Lower lobe of right lung (tissue), 2 donors: ENCODE measurements around the gene HHIPL1. TPM values are rescaled to one million over a fixed set of nuclear protein-coding genes. Genes with fewer than 3 reads are reported as not detected.

Experiments
- ATAC-seq, 2 donors: fragments of 200-7000 bp; cut with Tn5 transposase; one replicate each; pipeline ENCODE4 v1.9.1; 2020 to 2022; ENCODE audit warnings: mild to moderate bottlenecking in 2 of 2, moderate library complexity in 2 of 2
- DNase-seq: peaks from one replicate; pipeline ENCODE4 v3.0.0-alpha.2; 2020
- H3K27ac ChIP-seq: fragments of 200-600 bp; one replicate; pipeline ENCODE4 v1.8.0; 2022
- H3K27me3 ChIP-seq: fragments of 200-600 bp; one replicate; pipeline ENCODE4 v1.8.0; 2022; ENCODE audit warnings: low read depth
- H3K36me3 ChIP-seq: fragments of 200-600 bp; one replicate; pipeline ENCODE4 v1.8.0; 2022; ENCODE audit warnings: mild to moderate bottlenecking
- H3K4me1 ChIP-seq: fragments of 200-600 bp; one replicate; pipeline ENCODE4 v1.8.0; 2022
- H3K4me3 ChIP-seq: fragments of 200-600 bp; one replicate; pipeline ENCODE4 v1.8.0; 2022; ENCODE audit warnings: mild to moderate bottlenecking
- H3K9me3 ChIP-seq: fragments of 200-600 bp; one replicate; pipeline ENCODE4 v1.8.0; 2022
- CTCF ChIP-seq: fragments of 200-600 bp; IDR thresholded peaks from one replicate; pipeline ENCODE4 v1.8.0; 2022; ENCODE audit warnings: antibody characterized with exemption, mild to moderate bottlenecking
- intact Hi-C: fragments of 100-400 bp; cut with DNase I; formaldehyde crosslinking; loops from one replicate; pipeline ENCODE4 v1.11.0; 2022
- total RNA-seq: library from RNA; stranded (reverse); fragmentation: NEBNext Ultra II Directional; extraction: Animal tissue kit (Norgen Biotek cat#: 25700); gene quantifications from one replicate; pipeline ENCODE4 v1.2.1, GENCODE V29; 2021
- donor health status: DM: no; HTN: yes; CAD: no; lungs with severe emphysema.

Gene HHIPL1
- total RNA-seq, 1 donor from 2014 or later, result 1.6 TPM

- Histone ChIP-seq H3K27me3 (peaks cover 9% of the 10 kb centered on the region), H3K9me3 (no peaks in the 10 kb centered on the region), H3K4me3 (no peak overlapping the region), H3K4me1 (no peaks in the 10 kb centered on the region), H3K36me3 (no peaks in the 10 kb centered on the region), H3K27ac (no peak overlapping the region)
- TF ChIP-seq CTCF, result no peak
- peak; percentile 26 for DNase-seq
- intact Hi-C loops, result no loop called here
- no peak for ATAC-seq
These were observed 80.2 kb downstream of the HHIPL1 start for GRCh38 chr14:99724939-99725773.

GRCh38 chr14:99725774-99726537, 81.0 kb downstream of the HHIPL1 start:
- no peaks in the 10 kb centered on the region for H3K9me3 ChIP-seq
- no peak overlapping the region for H3K4me3 ChIP-seq
- TF ChIP-seq CTCF, result no peak
- no peak overlapping the region for H3K27ac ChIP-seq
- intact Hi-C loops, result no loop called here
- peak; percentile 37 for DNase-seq
- H3K36me3 ChIP-seq, result no peaks in the 10 kb centered on the region
- H3K27me3 ChIP-seq, result peaks cover 17% of the 10 kb centered on the region
- H3K4me1 ChIP-seq, result peaks cover 7% of the 10 kb centered on the region
- ATAC-seq, result no peak

- intact Hi-C loops, result no loop called here
- Histone ChIP-seq H3K27ac (no peak overlapping the region), H3K9me3 (no peaks in the 10 kb centered on the region), H3K36me3 (no peaks in the 10 kb centered on the region), H3K4me3 (no peak overlapping the region), H3K27me3 (peaks cover 18% of the 10 kb centered on the region), H3K4me1 (peaks cover 11% of the 10 kb centered on the region)
- peak; percentile 25 for DNase-seq
- no peak for ATAC-seq
- TF ChIP-seq CTCF, result no peak
These were observed 81.7 kb downstream of the HHIPL1 start for GRCh38 chr14:99726538-99727095.

- H3K36me3 ChIP-seq, result no peaks in the 10 kb centered on the region
- TF ChIP-seq CTCF, result no peak
- H3K27me3 ChIP-seq, result peaks cover 18% of the 10 kb centered on the region
- H3K4me3 ChIP-seq, result no peak overlapping the region
- ATAC-seq, result no peak
- no peaks in the 10 kb centered on the region for H3K9me3 ChIP-seq
- peak; percentile 28 for DNase-seq
- intact Hi-C loops, result no loop called here
- peaks cover 14% of the 10 kb centered on the region for H3K4me1 ChIP-seq
- no peak overlapping the region for H3K27ac ChIP-seq
These were observed 82.4 kb downstream of the HHIPL1 start for GRCh38 chr14:99727096-99727870.
